NB4 (cell line): ENCODE measurements around the gene NFASC.

Experiments
- DNase-seq: peaks from one replicate; pipeline ENCODE4 v3.0.0; 2010; ENCODE audit warnings: low read depth
- H3K4me3 ChIP-seq: one replicate; pipeline ENCODE4 v1.5.1; 2011; ENCODE audit warnings: mild to moderate bottlenecking, low read depth, low read length, moderate library complexity
- CTCF ChIP-seq: IDR thresholded peaks from one replicate; pipeline ENCODE4 v1.5.1; 2012; ENCODE audit warnings: low read depth, low read length
- MYC ChIP-seq: IDR thresholded peaks from 2 replicates; pipeline ENCODE4 v1.6.1; 2011; ENCODE audit warnings: low read depth, low read length
- POLR2A ChIP-seq: IDR thresholded peaks from 2 replicates; pipeline ENCODE4 v1.6.1; 2011; ENCODE audit warnings: mild to moderate bottlenecking; ENCODE audit not compliant: insufficient read length; ENCODE audit errors: extremely low read depth
- TF ChIP-seq, protein P1 (sequence below): IDR thresholded peaks from 2 replicates; pipeline ENCODE4 v1.6.1; 2011; ENCODE audit warnings: low read depth, low read length

The NFASC gene

GRCh38 chr1:204900721-204901120, 30.1 kb downstream of the NFASC start:
- DNase-seq, result no peak
- TF ChIP-seq CTCF (no peak), MYC (no peak), POLR2A (no peak)
- TF ChIP-seq, protein P1, sequence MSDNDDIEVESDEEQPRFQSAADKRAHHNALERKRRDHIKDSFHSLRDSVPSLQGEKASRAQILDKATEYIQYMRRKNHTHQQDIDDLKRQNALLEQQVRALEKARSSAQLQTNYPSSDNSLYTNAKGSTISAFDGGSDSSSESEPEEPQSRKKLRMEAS, result no peak
- no peak overlapping the region for H3K4me3 ChIP-seq

DNA sequence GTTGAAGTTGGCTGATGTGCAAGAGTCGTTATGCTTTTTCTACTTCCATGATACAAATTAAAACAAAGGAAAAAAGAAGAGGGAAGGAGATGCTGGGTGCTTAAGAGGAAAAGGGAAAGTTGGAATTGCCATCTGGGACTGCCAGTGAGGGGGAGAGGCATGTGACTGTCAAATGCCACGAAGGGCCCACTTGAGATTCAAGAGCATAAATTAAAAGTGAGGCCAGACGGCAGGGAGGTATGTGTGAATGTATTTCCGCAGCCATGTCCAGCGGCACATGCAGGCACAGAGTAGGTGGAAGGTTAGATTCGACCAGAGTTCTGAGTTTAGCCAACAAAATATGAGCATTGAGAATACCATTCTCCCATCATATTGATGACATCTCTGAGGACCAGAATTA, 32.0 kb downstream of the NFASC start:
- TF ChIP-seq POLR2A (no peak), CTCF (no peak), MYC (no peak)
- TF ChIP-seq, protein P1, result no peak
- no peak for DNase-seq
- H3K4me3 ChIP-seq, result no peak overlapping the region

DNA sequence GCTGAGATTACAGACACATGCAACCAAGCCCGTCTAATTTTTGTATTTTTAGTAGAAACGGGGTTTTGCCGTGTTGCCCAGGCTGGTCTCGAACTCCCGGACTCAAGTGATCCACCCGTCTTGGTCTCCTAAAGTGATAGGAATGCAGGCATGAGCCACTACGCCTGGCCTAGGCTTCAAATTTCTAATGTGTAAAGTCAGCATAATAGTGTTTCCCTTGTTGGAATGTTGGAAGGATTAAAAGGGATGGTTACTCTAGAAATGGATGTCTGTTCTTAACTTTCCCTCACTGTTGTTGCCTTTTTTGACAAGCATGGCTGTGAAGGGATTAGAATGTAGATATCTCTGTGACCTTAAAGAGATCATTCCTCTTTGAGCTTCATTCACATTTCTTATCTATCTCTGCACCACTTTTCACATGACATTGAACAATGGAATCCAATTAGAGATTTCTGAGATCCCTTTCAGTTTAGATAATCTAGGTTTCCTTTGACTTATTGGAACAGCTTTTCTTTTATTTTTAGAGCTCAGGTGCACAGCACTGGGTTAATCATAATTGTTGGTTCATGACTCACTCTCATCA, 33.7 kb downstream of the NFASC start:
- no peak overlapping the region for H3K4me3 ChIP-seq
- TF ChIP-seq POLR2A, result no peak
- TF ChIP-seq, protein P1, result no peak
- no peak for TF ChIP-seq MYC
- no peak for TF ChIP-seq CTCF
- DNase-seq, result no peak

- TF ChIP-seq, protein P1, result no peak
- no peak for TF ChIP-seq MYC
- TF ChIP-seq POLR2A, result no peak
- TF ChIP-seq CTCF, result no peak
- DNase-seq, result no peak
- no peak overlapping the region for H3K4me3 ChIP-seq
These were observed 38.4 kb downstream of the NFASC start for GRCh38 chr1:204909109-204909508.

DNA sequence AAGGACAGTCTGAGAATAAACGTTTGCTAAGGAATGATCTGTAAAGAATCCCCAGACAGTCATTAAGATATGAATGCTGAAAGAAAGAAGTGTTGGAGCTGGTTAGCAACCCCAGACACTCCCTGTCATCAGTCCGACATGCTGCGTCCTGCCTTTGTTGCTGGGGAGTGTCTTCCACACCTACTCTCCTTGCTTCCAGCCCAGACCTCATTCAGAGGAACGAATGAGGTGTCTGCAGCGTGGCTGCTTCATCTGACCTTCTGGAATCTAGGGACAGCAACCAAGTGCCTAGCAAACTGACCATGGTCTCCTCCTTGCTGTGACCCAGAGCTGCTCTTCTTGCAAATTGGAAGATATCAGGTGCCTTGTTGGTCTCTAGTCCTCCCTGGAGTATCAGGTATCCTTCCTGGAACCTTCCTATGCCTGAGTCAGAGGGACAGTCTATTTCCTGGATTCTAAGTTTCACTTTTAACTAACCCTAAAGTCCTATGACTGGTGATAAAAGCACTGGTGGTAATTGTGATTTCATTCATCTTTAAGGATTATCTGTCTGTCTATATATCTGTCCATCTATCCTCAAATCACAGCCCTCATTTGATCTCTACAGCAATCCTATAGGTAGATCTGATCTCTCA, 45.3 kb downstream of the NFASC start:
- no peak for DNase-seq
- H3K4me3 ChIP-seq, result no peak overlapping the region
- TF ChIP-seq MYC (no peak), POLR2A (no peak), CTCF (no peak)
- TF ChIP-seq, protein P1, result no peak

GRCh38 chr1:204917802-204918201, 47.1 kb downstream of the NFASC start:
- no peak overlapping the region for H3K4me3 ChIP-seq
- no peak for DNase-seq

More at GRCh38 chr1:204917802-204918201, 47.1 kb downstream of the NFASC start:
- TF ChIP-seq POLR2A, result no peak
- TF ChIP-seq, protein P1, result no peak
- no peak for TF ChIP-seq MYC
- TF ChIP-seq CTCF, result no peak
